ENCODE results near the gene DPY19L1.
"Not testable (repeated sequence)": the region's sequence is repeated elsewhere in the genome, so short reads cannot be mapped to it uniquely, and the experiment has no call there.

The DPY19L1 gene

DNA sequence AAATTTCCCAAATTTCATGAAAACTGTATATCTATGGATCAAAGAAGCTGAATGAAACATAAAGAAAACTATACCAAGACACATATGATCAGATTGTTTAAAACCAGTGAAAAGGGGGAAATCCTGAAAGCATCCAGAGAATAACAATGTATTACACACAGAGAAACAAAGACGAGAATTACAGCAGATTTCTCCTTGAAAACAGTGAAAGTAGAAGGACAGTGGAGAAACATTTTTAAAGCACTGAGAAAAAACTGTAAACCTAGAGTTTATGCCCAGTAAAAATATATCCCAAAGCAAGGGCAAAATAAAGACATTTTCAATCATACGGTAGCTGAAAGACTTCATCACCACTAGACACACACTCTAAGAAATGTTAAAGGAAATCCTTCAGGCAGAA, 121.0 kb downstream of the DPY19L1 start:
- TF ChIP-seq POLR2A (IDR thresholded peaks at IDR 0.05; ENCODE audit: low read depth, low read length) = no peak
- no peak for TF ChIP-seq TAF1 (IDR thresholded peaks at IDR 0.05; ENCODE audit: borderline replicate concordance, low read depth, low read length)
- no peak for TF ChIP-seq POLR2AphosphoS5 (IDR thresholded peaks at IDR 0.05; ENCODE audit: low read depth, low read length)
- DNase-seq (ENCODE audit: insufficient read length) (no peak), FAIRE-seq (no peak)

DNA sequence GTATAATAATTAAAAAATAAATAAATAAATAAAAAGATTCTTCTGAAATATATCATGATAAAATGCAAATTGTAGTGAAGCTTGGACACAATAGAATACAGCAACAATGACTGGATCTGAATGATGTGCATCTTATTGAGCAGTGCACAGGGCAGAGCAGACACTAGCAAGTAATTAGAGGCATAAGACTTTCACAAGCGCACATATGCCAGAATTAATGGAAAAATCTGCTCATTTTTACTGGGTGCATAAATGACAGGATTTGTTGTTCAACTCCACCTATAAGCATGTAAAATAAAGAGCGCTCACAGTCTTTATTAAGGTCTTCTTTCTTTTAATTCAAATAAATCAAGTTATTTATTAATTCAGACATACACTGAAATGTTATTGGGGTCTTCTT, 125.0 kb downstream of the DPY19L1 start:
- TF ChIP-seq POLR2A (IDR thresholded peaks at IDR 0.05; ENCODE audit: low read depth, low read length) (no peak), POLR2AphosphoS5 (IDR thresholded peaks at IDR 0.05; ENCODE audit: low read depth, low read length) (no peak), TAF1 (IDR thresholded peaks at IDR 0.05; ENCODE audit: borderline replicate concordance, low read depth, low read length) (no peak)
- DNase-seq (ENCODE audit: insufficient read length) (no peak), FAIRE-seq (no peak)

DNA sequence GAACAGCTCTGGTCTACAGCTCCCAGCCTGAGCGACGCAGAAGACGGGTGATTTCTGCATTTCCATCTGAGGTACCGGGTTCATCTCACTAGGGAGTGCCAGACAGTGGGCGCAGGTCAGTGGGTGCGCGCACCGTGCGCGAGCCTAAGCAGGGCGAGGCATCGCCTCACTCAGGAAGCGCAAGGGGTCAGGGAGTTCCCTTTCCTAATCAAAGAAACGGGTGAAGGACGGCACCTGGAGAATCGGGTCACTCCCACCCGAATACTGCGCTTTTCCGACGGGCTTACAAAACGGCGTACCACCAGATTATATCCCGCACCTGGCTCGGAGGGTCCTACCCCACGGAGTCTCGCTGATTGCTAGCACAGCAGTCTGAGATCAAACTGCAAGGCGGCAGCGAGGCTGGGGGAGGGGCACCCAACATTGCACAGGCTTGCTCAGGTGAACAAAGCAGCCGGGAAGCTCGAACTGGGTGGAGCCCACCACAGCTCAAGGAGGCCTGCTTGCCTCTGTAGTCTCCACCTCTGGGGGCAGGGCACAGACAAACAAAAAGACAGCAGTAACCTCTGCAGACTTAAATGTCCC, 130.9 kb downstream of the DPY19L1 start:
- not testable (repeated sequence) for DNase-seq (ENCODE audit: insufficient read length); FAIRE-seq

DNA sequence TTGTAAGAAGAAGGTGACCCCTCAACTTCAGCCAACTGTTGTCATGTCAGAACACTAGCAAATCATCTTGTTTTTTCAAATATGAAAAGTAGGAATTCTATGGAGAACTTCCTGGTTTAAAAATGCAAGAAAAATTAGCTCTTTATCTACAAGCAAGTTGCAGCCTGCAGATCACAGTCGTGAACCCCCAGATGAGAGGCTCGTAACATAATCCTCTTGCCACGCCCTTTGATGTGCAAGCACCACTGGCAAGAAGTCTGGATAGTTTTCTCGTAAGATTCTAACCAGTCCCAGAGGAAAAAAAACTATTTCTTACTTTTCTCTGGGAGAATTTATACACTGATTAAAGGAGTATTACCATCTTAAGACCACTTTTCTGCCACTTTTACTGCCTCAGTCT, 132.3 kb downstream of the DPY19L1 start:
- no peak for DNase-seq (ENCODE audit: insufficient read length)
- no peak for FAIRE-seq
- TF ChIP-seq POLR2AphosphoS5 (IDR thresholded peaks at IDR 0.05; ENCODE audit: low read depth, low read length) (no peak), TAF1 (IDR thresholded peaks at IDR 0.05; ENCODE audit: borderline replicate concordance, low read depth, low read length) (no peak), POLR2A (IDR thresholded peaks at IDR 0.05; ENCODE audit: low read depth, low read length) (no peak)

DNA sequence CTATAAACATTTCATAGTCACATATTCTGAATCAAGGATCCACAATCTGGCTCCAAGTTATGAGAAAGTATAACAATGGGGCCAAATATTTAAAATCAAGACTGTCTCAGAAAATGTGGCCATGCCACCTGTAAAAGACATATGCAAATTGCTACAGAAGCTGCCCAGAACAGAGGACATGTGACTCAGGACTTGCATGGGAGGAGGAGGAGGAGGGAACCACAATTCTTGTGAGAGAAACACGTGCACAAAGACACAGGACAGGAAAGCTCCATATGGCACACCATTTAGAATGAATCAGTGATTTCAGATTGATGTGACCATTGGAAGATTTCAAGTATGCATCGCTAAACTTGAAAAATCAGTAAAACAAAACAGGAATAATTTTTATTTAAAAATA, 133.4 kb downstream of the DPY19L1 start:
- DNase-seq (ENCODE audit: insufficient read length); FAIRE-seq: not testable (repeated sequence)

DNA sequence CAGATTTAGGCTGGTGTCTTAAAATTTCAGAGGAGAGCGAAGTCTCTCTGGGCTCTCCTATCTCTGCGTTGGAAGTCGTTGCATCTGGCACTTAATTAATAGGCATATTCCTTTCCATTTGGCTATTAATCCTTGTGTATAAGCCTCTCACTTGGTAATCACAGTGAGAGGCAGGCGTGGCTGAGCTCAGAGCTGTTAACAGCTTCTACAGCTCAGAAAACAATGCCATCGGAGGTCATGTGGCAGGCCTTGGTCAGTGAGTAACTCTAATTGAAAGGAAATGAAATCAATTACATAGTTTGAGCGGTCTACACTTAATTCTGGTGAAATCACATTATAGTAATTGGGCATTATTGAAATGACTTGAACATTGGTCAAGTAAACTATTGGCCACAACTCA, 135.1 kb downstream of the DPY19L1 start:
- DNase-seq (ENCODE audit: insufficient read length) (no peak), FAIRE-seq (no peak)
- TF ChIP-seq POLR2AphosphoS5 (IDR thresholded peaks at IDR 0.05; ENCODE audit: low read depth, low read length) (no peak), TAF1 (IDR thresholded peaks at IDR 0.05; ENCODE audit: borderline replicate concordance, low read depth, low read length) (no peak), POLR2A (IDR thresholded peaks at IDR 0.05; ENCODE audit: low read depth, low read length) (no peak)

DNA sequence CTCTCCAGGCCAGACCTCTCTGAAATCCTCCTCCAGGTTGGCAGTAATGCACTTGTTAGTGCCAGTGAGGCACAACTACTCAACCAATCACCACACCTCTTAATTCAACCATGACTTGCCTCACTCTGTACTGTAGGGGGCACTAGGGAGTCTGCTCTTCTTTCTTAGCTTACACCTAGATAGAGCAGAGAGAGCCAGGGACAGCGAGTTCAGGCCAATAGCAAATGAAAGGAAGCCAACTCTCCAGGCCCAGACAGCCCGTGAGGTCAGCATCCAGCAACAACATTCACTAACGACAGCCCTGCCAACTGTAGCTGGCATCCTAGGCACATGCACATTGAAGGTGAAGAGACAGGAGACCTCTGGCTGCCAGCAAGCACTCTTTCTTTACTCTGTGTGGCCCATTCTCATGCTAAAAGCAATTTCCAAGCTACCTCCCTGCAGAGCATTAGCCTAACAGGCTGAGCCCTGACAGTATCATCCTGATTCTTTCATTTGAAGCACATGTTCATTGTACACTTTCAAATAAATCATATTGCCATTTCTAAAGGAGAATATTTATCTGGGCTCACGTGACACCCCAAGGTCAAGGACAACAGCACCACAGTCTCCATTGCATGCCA, 136.3 kb downstream of the DPY19L1 start:
- FAIRE-seq (no peak), DNase-seq (ENCODE audit: insufficient read length) (no peak)
- no peak for TF ChIP-seq TAF1 (IDR thresholded peaks at IDR 0.05; ENCODE audit: borderline replicate concordance, low read depth, low read length)
- no peak for TF ChIP-seq POLR2AphosphoS5 (IDR thresholded peaks at IDR 0.05; ENCODE audit: low read depth, low read length)
- TF ChIP-seq POLR2A (IDR thresholded peaks at IDR 0.05; ENCODE audit: low read depth, low read length) = no peak

DNA sequence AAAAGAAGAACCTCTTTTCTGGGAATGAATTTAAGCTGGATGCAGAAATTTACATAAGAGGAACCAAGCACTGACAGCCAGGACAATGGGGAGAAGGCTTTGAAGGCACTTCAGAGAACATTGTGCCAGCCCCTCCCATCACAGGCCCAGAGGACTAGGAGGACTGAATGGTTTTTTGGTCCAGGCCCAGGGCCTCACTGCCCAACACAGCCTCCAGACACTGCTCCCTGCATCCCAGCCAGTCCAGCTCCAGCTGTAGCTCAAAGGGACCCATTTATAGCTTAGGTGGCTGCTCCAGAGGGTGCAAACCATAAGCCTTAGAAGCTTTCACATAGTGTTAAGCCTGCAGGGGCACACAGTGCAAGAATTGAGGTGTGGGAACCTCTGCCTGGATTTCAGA, 142.1 kb downstream of the DPY19L1 start:
- TF ChIP-seq POLR2A (IDR thresholded peaks at IDR 0.05; ENCODE audit: low read depth, low read length) (no peak), POLR2AphosphoS5 (IDR thresholded peaks at IDR 0.05; ENCODE audit: low read depth, low read length) (no peak), TAF1 (IDR thresholded peaks at IDR 0.05; ENCODE audit: borderline replicate concordance, low read depth, low read length) (no peak)
- DNase-seq (ENCODE audit: insufficient read length) (no peak), FAIRE-seq (no peak)

DNA sequence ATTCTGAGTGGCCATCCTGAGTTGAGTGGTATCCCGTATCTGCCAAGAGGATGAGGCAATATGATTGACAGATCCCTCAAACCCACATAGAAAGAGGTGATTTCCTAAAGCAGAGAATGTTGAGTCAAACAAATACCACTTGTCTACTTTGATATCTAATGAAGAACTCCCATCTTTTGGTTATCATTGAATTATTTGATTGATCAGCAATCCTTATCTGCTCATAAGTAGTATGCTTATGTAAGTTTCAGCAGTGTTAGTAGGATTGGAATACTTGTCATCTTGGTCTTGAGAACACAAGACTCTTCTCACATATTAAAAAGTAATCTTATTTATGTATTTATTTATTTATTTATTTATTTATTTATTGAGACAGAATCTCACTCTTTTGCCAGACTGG, 147.3 kb downstream of the DPY19L1 start:
- no peak for FAIRE-seq
- TF ChIP-seq TAF1 (IDR thresholded peaks at IDR 0.05; ENCODE audit: borderline replicate concordance, low read depth, low read length) (no peak), POLR2A (IDR thresholded peaks at IDR 0.05; ENCODE audit: low read depth, low read length) (no peak), POLR2AphosphoS5 (IDR thresholded peaks at IDR 0.05; ENCODE audit: low read depth, low read length) (no peak)
- no peak for DNase-seq (ENCODE audit: insufficient read length)

DNA sequence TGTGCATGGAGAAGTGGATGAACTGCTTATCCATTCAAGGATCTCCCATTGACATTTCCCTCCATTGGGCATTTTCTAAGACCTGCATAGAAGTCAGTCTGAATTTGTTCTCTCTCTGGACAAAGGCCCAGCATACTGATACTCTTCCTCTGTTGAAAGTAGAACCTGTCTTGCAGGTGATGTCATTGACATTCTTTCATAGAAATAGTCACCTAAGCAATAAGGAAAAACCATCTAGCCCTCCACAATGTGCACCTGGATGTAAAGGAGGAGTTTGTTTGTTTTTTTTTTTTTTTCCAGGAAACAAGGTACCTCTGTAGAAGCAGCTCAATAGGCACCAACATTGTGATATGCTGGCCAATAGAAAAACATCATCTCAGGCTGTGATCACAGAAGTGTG, 150.4 kb downstream of the DPY19L1 start:
- no peak for FAIRE-seq
- DNase-seq (ENCODE audit: insufficient read length) = no peak
- TF ChIP-seq TAF1 (IDR thresholded peaks at IDR 0.05; ENCODE audit: borderline replicate concordance, low read depth, low read length) = no peak
- TF ChIP-seq POLR2A (IDR thresholded peaks at IDR 0.05; ENCODE audit: low read depth, low read length) = no peak
- TF ChIP-seq POLR2AphosphoS5 (IDR thresholded peaks at IDR 0.05; ENCODE audit: low read depth, low read length) = no peak

DNA sequence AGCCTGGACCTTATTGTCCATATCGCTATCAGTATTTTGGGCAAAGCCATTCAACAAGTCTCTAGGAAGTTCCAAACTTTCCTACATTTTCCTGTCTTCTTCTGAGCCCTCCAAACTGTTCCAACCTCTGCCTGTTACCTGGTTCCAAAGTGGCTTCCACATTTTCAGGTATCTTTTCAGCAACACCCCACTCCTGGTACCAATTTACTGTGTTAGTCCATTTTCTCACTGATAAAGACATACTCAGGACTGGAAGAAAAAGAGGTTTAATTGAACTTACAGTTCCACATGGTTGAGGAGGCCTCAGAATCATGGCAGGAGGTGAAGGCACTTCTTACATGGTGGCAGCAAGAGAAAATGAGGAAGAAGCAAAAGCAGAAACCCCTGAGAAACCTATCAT, 153.4 kb downstream of the DPY19L1 start:
- DNase-seq (ENCODE audit: insufficient read length); FAIRE-seq: not testable (repeated sequence)

DNA sequence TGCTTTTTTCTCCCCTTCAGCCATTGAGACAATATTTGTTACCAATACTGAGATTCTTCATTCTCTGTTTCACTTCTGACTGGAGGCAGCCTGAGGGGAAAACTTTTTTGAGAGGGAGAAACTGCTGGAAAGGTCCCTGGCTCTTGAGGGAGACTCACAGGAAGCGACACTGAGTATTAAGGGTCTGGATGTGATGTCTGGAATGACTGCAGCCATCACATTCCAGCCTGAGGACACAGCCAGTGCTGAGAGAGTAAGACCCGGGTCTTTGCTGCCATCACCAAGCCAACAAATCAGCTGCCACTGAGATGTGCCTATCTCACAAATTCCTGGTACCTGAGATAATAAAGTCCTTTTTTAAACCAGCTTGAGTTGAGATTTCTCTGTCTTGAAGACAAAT, 157.4 kb downstream of the DPY19L1 start:
- DNase-seq (ENCODE audit: insufficient read length) (no peak), FAIRE-seq (no peak)
- no peak for TF ChIP-seq TAF1 (IDR thresholded peaks at IDR 0.05; ENCODE audit: borderline replicate concordance, low read depth, low read length)
- no peak for TF ChIP-seq POLR2AphosphoS5 (IDR thresholded peaks at IDR 0.05; ENCODE audit: low read depth, low read length)
- no peak for TF ChIP-seq POLR2A (IDR thresholded peaks at IDR 0.05; ENCODE audit: low read depth, low read length)

DNA sequence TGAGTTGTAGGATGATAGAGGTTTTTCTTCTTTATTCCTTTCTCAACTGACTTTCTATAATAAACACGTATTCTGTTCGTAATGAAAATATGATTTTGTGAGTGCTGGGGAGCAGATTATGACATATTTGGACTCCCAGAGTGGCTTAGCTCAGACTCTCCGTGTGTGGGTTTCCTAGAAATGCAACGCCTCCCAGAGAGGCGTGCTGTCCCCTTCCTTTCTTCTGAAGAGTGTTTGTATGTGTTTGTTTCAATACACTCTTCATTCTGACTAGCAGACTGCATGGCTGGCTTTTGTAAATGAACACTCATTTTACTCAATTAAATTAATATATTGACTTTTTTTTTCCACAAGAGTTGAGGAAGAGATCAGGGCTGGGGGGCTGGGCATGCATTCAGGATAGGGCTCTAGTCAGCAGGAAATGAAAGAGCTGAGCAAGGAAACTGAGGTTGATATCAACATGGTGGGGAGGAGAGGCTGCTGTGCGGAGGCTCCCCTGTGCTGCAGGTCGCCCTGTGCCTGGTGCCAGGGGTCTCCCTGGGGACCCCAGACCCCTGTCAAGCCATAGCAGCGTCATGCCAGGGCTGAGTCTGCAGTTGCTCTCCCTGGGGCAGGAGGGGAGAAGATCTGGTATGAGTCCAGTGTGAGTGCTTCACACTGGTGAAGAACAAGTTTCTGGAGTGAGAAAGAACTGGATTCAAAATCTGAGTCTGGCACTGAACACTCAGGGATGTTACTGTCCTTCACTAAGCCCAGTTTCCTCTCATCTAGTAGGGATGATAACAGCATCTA, 158.1 kb downstream of the DPY19L1 start:
- DNase-seq (ENCODE audit: insufficient read length); FAIRE-seq: not testable (repeated sequence)
